Naive thymus-derived CD8-positive, alpha-beta T cell (primary cell): Measurements from ENCODE around the gene SBNO2. TPM values are rescaled to one million over a fixed set of nuclear protein-coding genes. Genes with fewer than 3 reads are reported as not detected.

Source experiments
- ATAC-seq, 2 donors: fragments of 150-1000 bp; cut with Tn5 transposase in 1 of 2; sonication (Bioruptor Pico), chemical (Tn5 transposase) in 1 of 2; 1 replicate in 1 of 2; 2 replicates in 1 of 2; pipeline ENCODE4 v1.10.0; 2021; ENCODE audit warnings: mild to moderate bottlenecking in 2 of 2, moderate library complexity in 2 of 2
- POLR2A ChIA-PET: fragments of 350-600 bp; sonication (Branson Sonifier 250); formaldehyde crosslinking; loops from one replicate; lab custom pipeline; 2021; ENCODE audit warnings: antibody characterized with exemption; lab: Charles Lee
- DNase-seq, 10 donors: peaks; one replicate each; pipeline versions ENCODE4 v3.0.0 to v3.0.0-alpha.2; 2020 to 2022
- H3K27ac Mint-ChIP-seq, 10 donors: one replicate each; pipeline ENCODE4 v1.8.0; 2020 to 2022; ENCODE audit warnings: mild to moderate bottlenecking in 10 of 10, mixed read lengths in 10 of 10, moderate library complexity in 4 of 10, inconsistent platforms in 1 of 10
- H3K27me3 Mint-ChIP-seq, 5 donors: one replicate each; pipeline ENCODE4 v1.8.0; 2021 to 2022; ENCODE audit warnings: mixed read lengths in 5 of 5
- H3K36me3 Mint-ChIP-seq, 3 donors: one replicate each; pipeline ENCODE4 v1.8.0; 2020 to 2022; ENCODE audit warnings: mixed read lengths in 3 of 3, mild to moderate bottlenecking in 2 of 3, inconsistent platforms in 1 of 3
- H3K4me1 Mint-ChIP-seq, 4 donors: one replicate each; pipeline ENCODE4 v1.8.0; 2021 to 2022; ENCODE audit warnings: mixed read lengths in 4 of 4
- H3K4me3 Mint-ChIP-seq, 10 donors: one replicate each; pipeline ENCODE4 v1.8.0; 2020 to 2022; ENCODE audit warnings: mild to moderate bottlenecking in 10 of 10, mixed read lengths in 10 of 10, moderate library complexity in 6 of 10, inconsistent platforms in 1 of 10
- H3K9me3 Mint-ChIP-seq, 9 donors: one replicate each; pipeline ENCODE4 v1.8.0; 2020 to 2022; ENCODE audit warnings: mixed read lengths in 9 of 9, mild to moderate bottlenecking in 3 of 9, inconsistent platforms in 1 of 9, moderate library complexity in 1 of 9
- polyA plus RNA-seq, 3 donors: library from polyadenylated mRNA; unstranded; fragments of 300-500 nt; fragmentation: Illumina TruSeq; gene quantifications; one replicate each; pipeline ENCODE4 v1.2.3, GENCODE V29; 2021
- total RNA-seq, 8 experiments: library from RNA in 2 of 8; stranded (reverse) in 2 of 8; gene quantifications; one replicate each; pipeline ENCODE4 v1.2.3 and lab custom pipeline; 2021 to 2026

The SBNO2 gene
- total and polyA plus RNA-seq, 5 experiments from 2014 or later: 0.68 to 82.4 (median 2.3) TPM

- peaks cover 0 to 4% (median 0%) of the 10 kb centered on the region in 3 donors for H3K36me3 Mint-ChIP-seq
- peak overlapping the region in 7 of 10 donors; percentile 19 to 83 (median 62) for H3K27ac Mint-ChIP-seq
- peak overlapping the region in 2 of 10 donors; percentile 10 to 22 for H3K4me3 Mint-ChIP-seq
- peaks cover 20 to 69% (median 63%) of the 10 kb centered on the region in 4 donors for H3K4me1 Mint-ChIP-seq
- peaks cover 0 to 2% (median 0%) of the 10 kb centered on the region in 9 donors for H3K9me3 Mint-ChIP-seq
- ATAC-seq (no peak), DNase-seq (no peak)
- POLR2A ChIA-PET: interaction anchor here (0.7 to 16.6 kb wide), 3 partner anchors 21 to 298 kb away, joined by 3 to 621 read pairs (median 3); partner anchors contain the start of gene ARHGAP45
- H3K27me3 Mint-ChIP-seq: no peaks in the 10 kb centered on the region
Measured at GRCh38 chr19:1098177-1099051, 75.7 kb downstream of the SBNO2 start.

- H3K4me1 Mint-ChIP-seq: peaks cover 20 to 70% (median 65%) of the 10 kb centered on the region in 4 donors
- ATAC-seq: no peak
- H3K9me3 Mint-ChIP-seq: peaks cover 0 to 2% (median 0%) of the 10 kb centered on the region in 9 donors
- H3K4me3 Mint-ChIP-seq: peak overlapping the region in 1 of 10 donors; percentile 11
- H3K27ac Mint-ChIP-seq: peak overlapping the region in 5 of 10 donors; percentile 18 to 83 (median 62)
- POLR2A ChIA-PET: interaction anchor here (0.6 to 16.6 kb wide), 4 partner anchors 16 to 297 kb away, joined by 3 to 621 read pairs (median 3); partner anchors contain the start of gene ARHGAP45
- H3K36me3 Mint-ChIP-seq: peaks cover 0 to 8% (median 0%) of the 10 kb centered on the region in 3 donors
- no peaks in the 10 kb centered on the region for H3K27me3 Mint-ChIP-seq
- DNase-seq: no peak
Measured at GRCh38 chr19:1097810-1098176, 76.3 kb downstream of the SBNO2 start.

DNA sequence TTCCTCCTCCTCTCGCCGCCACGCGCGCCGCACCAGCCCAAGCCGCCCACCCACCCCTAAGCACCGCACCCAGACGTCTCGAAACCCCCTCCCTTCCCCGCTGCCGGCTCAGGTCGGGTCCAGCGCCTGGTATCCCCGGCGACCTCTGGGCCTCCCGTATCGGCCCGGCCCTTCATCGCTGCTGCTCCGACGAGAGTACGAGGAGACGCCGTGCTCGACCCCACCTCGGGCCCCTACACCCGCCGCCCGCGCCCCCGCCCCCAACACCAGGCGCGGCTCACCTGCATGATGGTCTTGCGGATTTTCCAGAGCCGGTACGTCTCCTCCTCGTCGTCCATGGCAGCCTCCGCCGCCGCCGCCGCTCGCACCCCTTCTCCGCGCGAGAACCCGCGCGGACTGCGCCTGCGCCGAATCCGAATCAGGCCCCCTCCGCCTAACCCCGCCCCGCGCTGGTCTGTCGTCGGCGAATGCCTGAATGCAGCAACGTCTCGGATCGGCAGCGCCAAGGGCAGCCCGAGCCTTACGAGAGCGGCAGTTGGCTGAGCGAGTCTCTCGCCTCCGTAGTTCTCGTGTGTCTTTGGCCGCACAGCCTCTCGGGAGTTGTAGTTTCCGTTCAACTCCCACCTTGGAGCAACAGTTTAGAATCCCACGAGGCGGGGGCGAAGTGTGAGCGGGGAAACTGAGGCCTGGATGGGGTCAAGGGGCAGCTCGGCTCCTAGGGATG lies 78.9 kb downstream of the SBNO2 start, which contains the start of gene POLR2E:
POLR2E (minus strand) TSS at position 398 of the 724 bp plus-strand sequence; CDS start at position 338, 60 bp downstream.
- peak; percentile 96 to 100 (median 99) for DNase-seq
- Mint-ChIP-seq H3K27me3 (no peaks in the 10 kb centered on the region), H3K36me3 (peaks cover 0 to 18% (median 2%) of the 10 kb centered on the region in 3 donors), H3K9me3 (peaks cover 0 to 2% (median 0%) of the 10 kb centered on the region in 9 donors), H3K27ac (peak within 1 kb of the TSS; percentile 77 to 97 (median 94)), H3K4me1 (peaks cover 18 to 61% (median 59%) of the 10 kb centered on the region in 4 donors), H3K4me3 (peak within 1 kb of the TSS; percentile 88 to 97 (median 94))
- POLR2A ChIA-PET: interaction anchor here (0.6 to 16.6 kb wide), 13 partner anchors 9 to 232 kb away, joined by 3 to 621 read pairs (median 4); partner anchors contain the start of genes ABCA7, ARHGAP45, CIRBP and GPX4
- peak; percentile 85 to 89 for ATAC-seq

DNA sequence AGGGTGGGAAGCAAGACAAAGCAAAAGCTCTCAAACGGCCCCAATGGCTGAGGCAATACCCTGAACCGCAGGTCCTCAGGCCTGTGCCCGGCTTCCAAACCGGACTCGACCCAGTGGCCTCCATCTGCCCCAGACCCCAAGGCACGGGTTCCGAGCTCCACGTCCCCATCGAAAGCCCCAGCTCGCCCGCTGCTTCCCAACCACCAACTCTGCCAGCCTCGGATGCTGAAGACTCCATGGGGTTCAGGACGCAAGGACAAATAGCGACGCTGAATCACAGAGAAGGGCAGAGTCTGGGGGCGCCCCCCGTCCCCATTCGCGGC lies 79.5 kb downstream of the SBNO2 start:
- H3K4me3 Mint-ChIP-seq: peak overlapping the region; percentile 88 to 97 (median 94)
- H3K36me3 Mint-ChIP-seq: peaks cover 0 to 18% (median 2%) of the 10 kb centered on the region in 3 donors
- H3K9me3 Mint-ChIP-seq: peaks cover 0 to 2% (median 0%) of the 10 kb centered on the region in 9 donors
- peak overlapping the region; percentile 43 to 96 (median 81) for H3K27ac Mint-ChIP-seq
- DNase-seq (no peak), ATAC-seq (no peak)
- POLR2A ChIA-PET: interaction anchor here (0.6 to 16.6 kb wide), 11 partner anchors 9 to 232 kb away, joined by 3 to 621 read pairs (median 3); partner anchors contain the start of genes ABCA7, ARHGAP45, GPX4 and WDR18
- H3K4me1 Mint-ChIP-seq: peaks cover 15 to 60% (median 58%) of the 10 kb centered on the region in 4 donors
- no peaks in the 10 kb centered on the region for H3K27me3 Mint-ChIP-seq

- Mint-ChIP-seq H3K4me3 (peak overlapping the region; percentile 88 to 97 (median 94)), H3K36me3 (peaks cover 0 to 18% (median 2%) of the 10 kb centered on the region in 3 donors), H3K4me1 (peaks cover 14 to 66% (median 59%) of the 10 kb centered on the region in 4 donors), H3K9me3 (peaks cover 0 to 2% (median 0%) of the 10 kb centered on the region in 9 donors), H3K27me3 (no peaks in the 10 kb centered on the region), H3K27ac (peak overlapping the region; percentile 43 to 96 (median 81))
- POLR2A ChIA-PET: interaction anchor here (0.6 to 16.6 kb wide), 16 partner anchors 10 to 231 kb away, joined by 3 to 621 read pairs (median 3); partner anchors contain the start of genes ABCA7, ARHGAP45, CNN2 and GPX4
- DNase-seq: no peak
- ATAC-seq: no peak
Measured at GRCh38 chr19:1093811-1094553, 80.1 kb downstream of the SBNO2 start.

GRCh38 chr19:1093330-1093729 lies 80.7 kb downstream of the SBNO2 start:
- no peak for DNase-seq
- Mint-ChIP-seq H3K36me3 (peaks cover 0 to 18% (median 2%) of the 10 kb centered on the region in 3 donors), H3K9me3 (peaks cover 0 to 2% (median 0%) of the 10 kb centered on the region in 9 donors), H3K27ac (peak overlapping the region in 9 of 10 donors; percentile 29 to 90 (median 60)), H3K4me3 (peak overlapping the region; percentile 49 to 97 (median 92)), H3K4me1 (peaks cover 15 to 67% (median 61%) of the 10 kb centered on the region in 4 donors), H3K27me3 (no peaks in the 10 kb centered on the region)
- POLR2A ChIA-PET: interaction anchor here (0.7 to 16.6 kb wide), 13 partner anchors 10 to 230 kb away, joined by 3 to 621 read pairs (median 5); partner anchors contain the start of genes ARHGAP45, CNN2 and GPX4
- ATAC-seq: no peak

GRCh38 chr19:1091544-1092175 lies 82.4 kb downstream of the SBNO2 start:
- peaks cover 22 to 71% (median 68%) of the 10 kb centered on the region in 4 donors for H3K4me1 Mint-ChIP-seq
- H3K9me3 Mint-ChIP-seq: peaks cover 0 to 2% (median 0%) of the 10 kb centered on the region in 9 donors
- peak in 2 of 10 donors; percentile 11 to 16 for DNase-seq
- no peak for ATAC-seq
- H3K27me3 Mint-ChIP-seq: no peaks in the 10 kb centered on the region
- H3K4me3 Mint-ChIP-seq: peak overlapping the region in 4 of 10 donors; percentile 4 to 70 (median 52)
- POLR2A ChIA-PET: interaction anchor here (0.8 to 31.7 kb wide), 9 partner anchors 9 to 178 kb away, joined by 3 to 2279 read pairs (median 173); partner anchors contain the start of genes ABCA7, ARHGAP45, CIRBP and CNN2
- peak overlapping the region in 3 of 10 donors; percentile 43 to 84 (median 53) for H3K27ac Mint-ChIP-seq
- H3K36me3 Mint-ChIP-seq: peaks cover 0 to 32% (median 6%) of the 10 kb centered on the region in 3 donors

GRCh38 chr19:1090731-1091543 lies 83.1 kb downstream of the SBNO2 start:
- no peaks in the 10 kb centered on the region for H3K27me3 Mint-ChIP-seq
- POLR2A ChIA-PET: interaction anchor here (0.6 to 31.7 kb wide), 15 partner anchors 9 to 178 kb away, joined by 3 to 2279 read pairs (median 17); partner anchors contain the start of genes ABCA7, ARHGAP45, CIRBP and CNN2

DNA sequence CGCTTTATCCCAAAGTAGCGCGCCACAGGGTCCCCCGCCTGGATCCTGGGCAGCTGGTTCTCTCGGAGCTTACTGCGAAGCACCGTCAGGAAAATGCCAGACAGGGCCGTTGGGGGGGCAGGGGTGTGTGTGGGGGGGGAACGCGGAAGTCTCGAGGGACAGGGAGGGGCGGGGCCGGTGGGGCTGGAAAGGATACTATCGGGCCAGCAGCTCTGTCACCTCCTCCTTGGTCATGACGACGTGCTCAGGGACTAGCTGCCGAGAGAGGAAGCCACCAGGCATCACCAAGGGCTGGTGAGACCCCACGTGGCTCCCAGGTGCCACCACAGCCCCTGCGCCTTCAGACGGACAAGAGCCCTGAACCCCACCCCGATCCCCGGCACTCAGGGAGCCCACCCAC lies 84.2 kb downstream of the SBNO2 start:
- H3K27ac Mint-ChIP-seq: peak overlapping the region in 9 of 10 donors; percentile 32 to 98 (median 87)
- H3K9me3 Mint-ChIP-seq: peaks cover 0 to 2% (median 0%) of the 10 kb centered on the region in 9 donors
- peaks cover 0 to 44% (median 8%) of the 10 kb centered on the region in 3 donors for H3K36me3 Mint-ChIP-seq
- DNase-seq: peak in 9 of 10 donors; percentile 47 to 91 (median 70)
- POLR2A ChIA-PET: interaction anchor here (0.6 to 31.7 kb wide), 23 partner anchors 10 to 185 kb away, joined by 3 to 2279 read pairs (median 4); partner anchors contain the start of genes ABCA7, ARHGAP45, CIRBP and CNN2
- H3K4me1 Mint-ChIP-seq: peaks cover 22 to 71% (median 67%) of the 10 kb centered on the region in 4 donors
- no peaks in the 10 kb centered on the region for H3K27me3 Mint-ChIP-seq
- peak; percentile 43 to 60 for ATAC-seq
- H3K4me3 Mint-ChIP-seq: peak overlapping the region in 8 of 10 donors; percentile 6 to 78 (median 56)

More at GRCh38 chr19:1090731-1091543, 83.1 kb downstream of the SBNO2 start:
- Mint-ChIP-seq H3K4me1 (peaks cover 21 to 71% (median 68%) of the 10 kb centered on the region in 4 donors), H3K9me3 (peaks cover 0 to 2% (median 0%) of the 10 kb centered on the region in 9 donors), H3K27ac (peak overlapping the region; percentile 86 to 98 (median 94)), H3K36me3 (peaks cover 0 to 38% (median 6%) of the 10 kb centered on the region in 3 donors), H3K4me3 (peak overlapping the region; percentile 28 to 85 (median 70))
- DNase-seq (peak in 9 of 10 donors; percentile 42 to 79 (median 63)), ATAC-seq (peak; percentile 24 to 34)
